Stimulated activated CD4-positive, alpha-beta T cell treated with anti-CD3 and anti-CD28 coated beads, Interleukin-1b, Interleukin-23, amount 100 ng/mL, for 4 hours (primary cell): ENCODE results near the gene C2CD4C.
"Not testable (repeated sequence)": the region's sequence is repeated elsewhere in the genome, so short reads cannot be mapped to it uniquely, and the experiment has no call there.

ENCODE experiments used
- DNase-seq, 2 donors: peaks; one replicate each; pipeline ENCODE4 v3.0.0-alpha.2; 2020; ENCODE audit warnings: low read depth in 2 of 2

Gene C2CD4C

DNA sequence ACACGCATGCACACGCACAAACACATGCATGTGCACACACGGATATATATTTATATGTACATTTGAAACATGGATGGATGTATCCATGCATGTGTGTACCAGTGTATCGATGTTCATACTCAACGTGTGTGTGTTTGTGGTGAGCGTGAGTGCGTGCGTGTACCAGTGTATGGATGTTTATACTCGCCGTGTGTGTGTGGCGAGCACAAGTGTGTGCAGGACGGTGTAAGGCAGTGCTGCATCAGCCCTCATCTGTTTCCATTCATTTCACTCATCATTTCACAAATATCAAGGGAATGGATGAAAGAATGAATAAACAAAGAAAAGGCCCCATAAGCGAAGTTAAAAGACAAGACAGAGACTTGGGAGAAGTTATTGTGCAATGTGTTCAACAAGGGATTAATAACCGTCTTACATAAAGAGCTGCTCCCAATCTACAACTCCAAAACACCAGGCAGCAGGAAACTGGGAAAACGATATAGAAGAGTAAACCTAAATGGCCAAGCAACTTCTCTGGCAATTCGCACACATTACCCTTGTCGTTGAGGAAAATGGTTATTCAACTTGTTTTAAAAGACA lies 42.7 kb downstream of the C2CD4C start:
- DNase-seq, result no peak

DNA sequence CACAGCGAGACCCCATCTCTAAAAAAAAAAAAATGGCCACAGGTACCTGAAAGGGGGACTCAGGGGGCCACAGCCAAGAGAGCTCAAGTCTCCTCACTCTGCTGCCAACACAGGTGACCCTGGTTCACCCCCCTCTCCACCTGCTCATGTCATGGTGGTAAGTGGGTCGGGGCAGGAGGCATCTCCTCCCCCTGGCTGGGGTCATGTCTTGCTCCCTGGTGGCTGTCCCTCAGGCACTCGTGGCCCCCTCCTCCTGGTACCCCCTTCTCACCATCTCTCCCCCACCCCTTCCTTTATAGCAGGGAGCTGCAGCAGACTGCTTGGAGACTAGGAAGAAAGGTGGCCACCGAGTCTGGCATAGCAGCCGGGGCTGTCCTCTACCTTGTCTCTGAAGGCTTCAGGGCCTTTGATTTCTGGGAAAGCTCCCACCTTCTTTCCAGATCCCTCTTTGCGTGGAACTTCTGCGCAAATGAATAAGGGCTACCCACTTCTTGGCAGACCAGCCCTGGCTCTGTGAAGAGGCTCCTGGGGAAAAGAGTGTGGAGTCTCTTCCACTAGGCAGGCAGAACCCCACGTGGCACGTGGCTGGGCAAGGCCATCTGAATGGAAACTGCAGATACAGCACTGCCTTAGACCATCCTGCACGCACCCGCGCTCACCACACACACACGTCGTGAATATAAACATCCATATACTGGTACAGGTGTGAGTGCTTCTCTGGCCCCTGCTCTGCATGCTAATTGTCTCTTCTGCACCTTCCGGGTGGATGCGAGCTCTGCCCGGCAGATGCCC lies 44.3 kb downstream of the C2CD4C start:
- DNase-seq, result no peak

DNA sequence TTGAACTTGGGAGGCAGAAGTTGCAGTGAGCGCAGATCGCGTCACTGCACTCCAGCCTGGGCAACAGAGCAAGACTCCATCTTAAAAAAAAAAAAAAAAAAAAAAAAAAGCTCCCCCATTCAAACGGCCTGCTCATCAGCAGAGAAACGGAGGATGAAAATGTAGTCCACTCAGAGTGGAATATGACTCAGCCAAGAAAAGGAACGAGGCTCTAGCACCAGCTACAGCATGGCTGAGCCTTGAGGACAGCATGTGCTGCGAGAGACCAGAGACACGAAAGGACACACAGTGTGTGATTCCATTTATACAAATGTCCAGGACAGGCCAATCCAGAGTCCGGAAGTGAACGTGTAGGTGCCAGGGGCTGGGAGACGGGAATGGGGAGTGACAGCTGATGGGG lies 46.3 kb downstream of the C2CD4C start:
- DNase-seq, result no peak

DNA sequence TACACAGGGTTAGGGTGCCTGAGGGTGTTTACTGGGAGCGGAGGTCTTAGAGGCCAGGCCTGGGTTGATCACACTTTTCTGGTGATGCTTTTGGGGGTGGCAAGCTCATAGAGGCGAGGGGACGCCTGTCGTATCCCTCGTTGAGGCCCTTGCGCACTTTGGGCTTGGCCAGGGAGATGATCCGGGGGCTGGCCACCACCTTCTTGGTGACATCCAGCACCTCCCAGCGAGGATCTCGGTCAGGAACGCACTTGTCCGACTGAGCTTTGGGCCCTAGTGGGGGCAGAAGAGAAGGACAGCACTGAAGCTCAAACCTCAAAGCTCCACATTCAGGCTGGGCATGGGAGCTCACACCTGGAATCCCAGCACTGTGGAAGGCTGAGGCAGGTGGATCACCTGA lies 46.8 kb downstream of the C2CD4C start:
- no peak for DNase-seq

DNA sequence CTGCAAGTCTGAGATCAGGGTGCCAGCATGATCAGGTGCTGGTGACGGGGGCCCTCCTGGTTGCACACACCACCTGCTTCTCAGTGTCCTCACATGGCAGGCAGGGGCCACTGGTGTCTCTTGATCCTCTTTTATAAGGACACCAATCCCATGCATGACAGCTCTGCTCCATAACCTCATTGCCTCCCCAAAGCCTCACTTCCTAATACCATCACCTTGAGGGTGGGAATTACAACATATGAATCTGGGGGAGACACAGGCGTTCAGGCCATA lies 49.4 kb downstream of the C2CD4C start:
- DNase-seq, result no peak

DNA sequence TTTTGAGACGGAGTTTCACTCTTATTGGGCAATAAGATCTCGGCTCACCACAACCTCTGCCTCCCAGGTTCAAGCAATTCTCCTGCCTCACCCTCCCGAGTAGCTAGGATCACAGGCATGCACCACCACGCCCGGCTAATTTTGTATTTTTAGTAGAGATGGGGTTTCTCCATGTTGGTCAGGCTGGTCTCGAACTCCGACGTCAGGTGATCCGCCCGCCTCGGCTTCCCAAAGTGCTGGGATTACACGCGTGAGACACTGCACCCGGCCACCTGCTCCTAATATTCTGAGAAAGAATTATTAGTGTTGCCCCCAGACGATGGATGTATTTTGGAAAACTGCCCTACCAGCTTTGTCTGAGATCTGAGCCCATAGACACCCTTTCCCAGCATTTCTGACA lies 53.4 kb downstream of the C2CD4C start:
- not testable (repeated sequence) for DNase-seq
